GM12873 (cell line): ENCODE data around the gene HOXB2.

Experiments
- CTCF ChIP-seq: IDR thresholded peaks from 2 replicates; pipeline ENCODE4 v1.5.1; 2012; ENCODE audit warnings: low read depth, mild to moderate bottlenecking, moderate library complexity, low read length, control low read depth; ENCODE audit not compliant: insufficient read depth; ENCODE audit errors: missing control alignments

Gene HOXB2

GRCh38 chr17:48571826-48572417 lies 27.0 kb upstream of the HOXB2 start:
- TF ChIP-seq CTCF: no peak

- no peak for TF ChIP-seq CTCF
Measured at GRCh38 chr17:48571024-48571818, 26.3 kb upstream of the HOXB2 start.

- TF ChIP-seq CTCF: no peak
Measured at GRCh38 chr17:48570325-48571023, 25.6 kb upstream of the HOXB2 start.

GRCh38 chr17:48569674-48570324 lies 24.9 kb upstream of the HOXB2 start:
- TF ChIP-seq CTCF: no peak

GRCh38 chr17:48569240-48569582 lies 24.3 kb upstream of the HOXB2 start:
- TF ChIP-seq CTCF: no peak

- TF ChIP-seq CTCF: no peak
Measured at GRCh38 chr17:48568499-48569239, 23.8 kb upstream of the HOXB2 start.
